ENCODE measurements around the gene CCDC116.

Gene CCDC116

GRCh38 chr22:21646608-21647590 is 14.3 kb downstream of the CCDC116 start:
- DNase-seq (ENCODE audit: low spot score in 2 of 2) (peak; percentile 71 to 80), ATAC-seq (ENCODE audit: low read depth) (peak; percentile 23)
- no peak overlapping the region for H3K4me3 Mint-ChIP-seq
- H3K4me1 Mint-ChIP-seq: peaks cover 21% of the 10 kb centered on the region
- no peak overlapping the region for H3K27ac Mint-ChIP-seq
- H3K9me3 Mint-ChIP-seq: no peaks in the 10 kb centered on the region
- H3K36me3 Mint-ChIP-seq: peaks cover 6% of the 10 kb centered on the region
- H3K27me3 Mint-ChIP-seq: no peaks in the 10 kb centered on the region

- H3K4me1 Mint-ChIP-seq: peaks cover 14% of the 10 kb centered on the region
- no peaks in the 10 kb centered on the region for H3K9me3 Mint-ChIP-seq
- no peak for DNase-seq (ENCODE audit: low spot score in 2 of 2)
- H3K4me3 Mint-ChIP-seq: no peak overlapping the region
- H3K27me3 Mint-ChIP-seq: no peaks in the 10 kb centered on the region
- H3K27ac Mint-ChIP-seq: no peak overlapping the region
- ATAC-seq (ENCODE audit: low read depth): no peak
- H3K36me3 Mint-ChIP-seq: peaks cover 2% of the 10 kb centered on the region
Measured at GRCh38 chr22:21650280-21650679, 17.7 kb downstream of the CCDC116 start.

GRCh38 chr22:21650823-21651520 is 18.4 kb downstream of the CCDC116 start:
- Mint-ChIP-seq H3K4me3 (peak overlapping the region; percentile 90), H3K9me3 (no peaks in the 10 kb centered on the region), H3K36me3 (peaks cover 2% of the 10 kb centered on the region), H3K4me1 (peaks cover 14% of the 10 kb centered on the region), H3K27ac (no peak overlapping the region), H3K27me3 (no peaks in the 10 kb centered on the region)
- DNase-seq (ENCODE audit: low spot score in 2 of 2) (no peak), ATAC-seq (ENCODE audit: low read depth) (no peak)

GRCh38 chr22:21651521-21652009 is 19.0 kb downstream of the CCDC116 start:
- H3K36me3 Mint-ChIP-seq: peaks cover 2% of the 10 kb centered on the region
- peak overlapping the region; percentile 62 for H3K27ac Mint-ChIP-seq
- DNase-seq (ENCODE audit: low spot score in 2 of 2): no peak
- ATAC-seq (ENCODE audit: low read depth): peak; percentile 25
- H3K9me3 Mint-ChIP-seq: no peaks in the 10 kb centered on the region
- H3K4me3 Mint-ChIP-seq: peak overlapping the region; percentile 90
- H3K27me3 Mint-ChIP-seq: no peaks in the 10 kb centered on the region
- peaks cover 14% of the 10 kb centered on the region for H3K4me1 Mint-ChIP-seq

GRCh38 chr22:21652010-21652546 is 19.5 kb downstream of the CCDC116 start:
- Mint-ChIP-seq H3K9me3 (no peaks in the 10 kb centered on the region), H3K27ac (peak overlapping the region; percentile 62), H3K36me3 (no peaks in the 10 kb centered on the region), H3K27me3 (no peaks in the 10 kb centered on the region), H3K4me1 (peaks cover 15% of the 10 kb centered on the region), H3K4me3 (peak overlapping the region; percentile 90)
- DNase-seq (ENCODE audit: low spot score in 2 of 2) (peak; percentile 69 to 72), ATAC-seq (ENCODE audit: low read depth) (peak; percentile 97)

- H3K4me3 Mint-ChIP-seq: peak overlapping the region; percentile 90
- ATAC-seq (ENCODE audit: low read depth) (no peak), DNase-seq (ENCODE audit: low spot score in 2 of 2) (no peak)
- no peak overlapping the region for H3K27ac Mint-ChIP-seq
- no peaks in the 10 kb centered on the region for H3K9me3 Mint-ChIP-seq
- peaks cover 18% of the 10 kb centered on the region for H3K4me1 Mint-ChIP-seq
- H3K27me3 Mint-ChIP-seq: no peaks in the 10 kb centered on the region
- H3K36me3 Mint-ChIP-seq: no peaks in the 10 kb centered on the region
Measured at GRCh38 chr22:21652547-21653545, 20.3 kb downstream of the CCDC116 start.

GRCh38 chr22:21657020-21657359 is 24.4 kb downstream of the CCDC116 start:
- ATAC-seq (ENCODE audit: low read depth) (no peak), DNase-seq (ENCODE audit: low spot score in 2 of 2) (no peak)
- Mint-ChIP-seq H3K9me3 (no peaks in the 10 kb centered on the region), H3K27me3 (no peaks in the 10 kb centered on the region), H3K27ac (peak overlapping the region; percentile 42), H3K36me3 (no peaks in the 10 kb centered on the region), H3K4me1 (peaks cover 10% of the 10 kb centered on the region), H3K4me3 (peak overlapping the region; percentile 84)

- peak; percentile 64 to 73 for DNase-seq (ENCODE audit: low spot score in 2 of 2)
- no peaks in the 10 kb centered on the region for H3K9me3 Mint-ChIP-seq
Measured at GRCh38 chr22:21657360-21658032, 24.9 kb downstream of the CCDC116 start.

GRCh38 chr22:21659864-21660525 is 27.4 kb downstream of the CCDC116 start:
- no peak for DNase-seq (ENCODE audit: low spot score in 2 of 2)
- H3K4me1 Mint-ChIP-seq: peaks cover 11% of the 10 kb centered on the region
- no peak for ATAC-seq (ENCODE audit: low read depth)
- no peaks in the 10 kb centered on the region for H3K36me3 Mint-ChIP-seq
- no peak overlapping the region for H3K4me3 Mint-ChIP-seq
- no peaks in the 10 kb centered on the region for H3K9me3 Mint-ChIP-seq
- no peak overlapping the region for H3K27ac Mint-ChIP-seq
- no peaks in the 10 kb centered on the region for H3K27me3 Mint-ChIP-seq

More at GRCh38 chr22:21657360-21658032, 24.9 kb downstream of the CCDC116 start:
- peaks cover 10% of the 10 kb centered on the region for H3K4me1 Mint-ChIP-seq
- H3K36me3 Mint-ChIP-seq: no peaks in the 10 kb centered on the region
- H3K27ac Mint-ChIP-seq: no peak overlapping the region
- peak; percentile 95 for ATAC-seq (ENCODE audit: low read depth)
- H3K4me3 Mint-ChIP-seq: peak overlapping the region; percentile 84
- no peaks in the 10 kb centered on the region for H3K27me3 Mint-ChIP-seq

GRCh38 chr22:21660904-21661303 is 28.3 kb downstream of the CCDC116 start:
- Mint-ChIP-seq H3K4me3 (no peak overlapping the region), H3K27me3 (no peaks in the 10 kb centered on the region), H3K27ac (no peak overlapping the region), H3K9me3 (no peaks in the 10 kb centered on the region), H3K36me3 (no peaks in the 10 kb centered on the region), H3K4me1 (peaks cover 13% of the 10 kb centered on the region)
- ATAC-seq (ENCODE audit: low read depth) (no peak), DNase-seq (ENCODE audit: low spot score in 2 of 2) (no peak)

GRCh38 chr22:21661991-21662390 is 29.4 kb downstream of the CCDC116 start:
- Mint-ChIP-seq H3K4me3 (no peak overlapping the region), H3K9me3 (no peaks in the 10 kb centered on the region), H3K27me3 (no peaks in the 10 kb centered on the region), H3K27ac (no peak overlapping the region), H3K4me1 (peaks cover 6% of the 10 kb centered on the region), H3K36me3 (no peaks in the 10 kb centered on the region)
- ATAC-seq (ENCODE audit: low read depth) (no peak), DNase-seq (ENCODE audit: low spot score in 2 of 2) (no peak)

- Mint-ChIP-seq H3K27ac (peak overlapping the region; percentile 45), H3K9me3 (no peaks in the 10 kb centered on the region), H3K36me3 (no peaks in the 10 kb centered on the region), H3K4me3 (peak overlapping the region; percentile 65), H3K4me1 (peaks cover 6% of the 10 kb centered on the region), H3K27me3 (no peaks in the 10 kb centered on the region)
- no peak for DNase-seq (ENCODE audit: low spot score in 2 of 2)
- ATAC-seq (ENCODE audit: low read depth): no peak
Measured at GRCh38 chr22:21663738-21664137, 31.2 kb downstream of the CCDC116 start.
